Testis (tissue), 2 donors: ENCODE measurements around the gene UTP4.

Experiments
- CTCF ChIP-seq, 3 experiments: fragments of 450-650 bp in 2 of 3; fragments of 200-600 bp in 1 of 3; sonication (generic) in 1 of 3; IDR thresholded peaks; one replicate each; pipeline ENCODE4 v1.5.1; 2016 to 2019; ENCODE audit warnings: antibody characterized with exemption in 3 of 3, mild to moderate bottlenecking in 2 of 3, moderate library complexity in 1 of 3
- POLR2A ChIP-seq: fragments of 450-650 bp; IDR thresholded peaks from one replicate; pipeline ENCODE4 v1.6.1; 2017; ENCODE audit warnings: antibody characterized with exemption, mild to moderate bottlenecking, moderate library complexity

DNA sequence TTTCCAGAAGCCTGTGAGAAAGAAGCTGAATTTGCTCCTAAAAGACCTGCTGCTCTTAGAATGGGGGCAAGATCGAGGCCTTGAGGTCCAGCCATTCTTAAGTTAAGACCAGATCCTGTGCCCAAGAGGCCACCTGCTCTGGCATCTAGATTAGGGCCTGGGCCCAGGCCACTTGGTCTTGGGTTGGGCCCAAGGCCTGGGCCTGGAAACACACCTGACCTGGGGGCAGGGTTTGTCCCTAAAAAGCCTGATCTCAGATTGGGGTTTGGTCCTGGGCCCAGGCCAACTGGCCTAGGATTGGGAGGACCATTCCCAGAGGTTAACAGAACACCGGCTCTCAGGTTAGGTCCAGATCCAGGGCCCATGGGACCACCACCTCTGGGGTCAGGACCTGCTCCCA is 12.9 kb upstream of the UTP4 start:
- TF ChIP-seq POLR2A (no peak), CTCF (IDR thresholded peaks at IDR 0.05) (no peak)
